GM21737 (cell line): ENCODE data around the gene CCDC178.
"Not testable (repeated sequence)": the region's sequence is repeated elsewhere in the genome, so short reads cannot be mapped to it uniquely, and the experiment has no call there.

ENCODE experiments used
- ATAC-seq: cut with Tn5 transposase; IDR thresholded peaks from one replicate; pipeline ENCODE4 v1.9.1; 2021; ENCODE audit warnings: mild to moderate bottlenecking, moderate library complexity; ENCODE audit not compliant: unreplicated experiment

Gene CCDC178

DNA sequence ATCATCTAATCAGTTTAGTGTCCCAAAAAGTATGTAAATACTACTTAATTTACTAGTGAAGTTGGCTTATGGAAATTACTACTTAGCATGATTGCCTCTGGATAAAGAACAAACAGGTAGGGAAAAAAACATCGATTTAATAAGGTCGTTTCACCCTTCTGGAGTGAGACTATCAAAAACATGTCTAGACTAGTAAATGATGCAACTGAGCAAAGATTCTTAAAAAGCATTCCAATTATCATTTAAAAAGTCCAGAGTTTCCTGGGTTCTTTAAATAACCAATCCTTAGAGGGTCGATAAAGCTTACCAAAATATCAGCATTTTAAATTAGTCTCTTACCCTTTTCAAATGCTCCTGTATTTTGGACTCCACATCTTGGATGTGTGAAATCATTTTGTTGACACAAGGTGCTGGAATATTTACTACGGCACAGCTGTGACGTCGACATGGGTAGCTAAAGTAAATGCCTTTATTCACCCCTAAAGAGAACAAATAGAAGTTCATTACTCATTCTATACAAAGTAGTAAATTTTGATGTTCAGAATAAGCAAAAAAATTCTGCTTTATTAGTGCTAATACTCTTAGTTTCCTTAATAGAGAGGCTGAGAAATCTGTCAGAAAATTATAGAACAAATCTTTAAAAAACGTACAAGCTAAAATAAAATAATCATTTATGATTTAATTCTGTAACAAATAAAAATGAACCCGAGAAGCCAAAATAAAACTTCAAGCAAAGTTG lies 70.6 kb downstream of the CCDC178 start:
- no peak for ATAC-seq

DNA sequence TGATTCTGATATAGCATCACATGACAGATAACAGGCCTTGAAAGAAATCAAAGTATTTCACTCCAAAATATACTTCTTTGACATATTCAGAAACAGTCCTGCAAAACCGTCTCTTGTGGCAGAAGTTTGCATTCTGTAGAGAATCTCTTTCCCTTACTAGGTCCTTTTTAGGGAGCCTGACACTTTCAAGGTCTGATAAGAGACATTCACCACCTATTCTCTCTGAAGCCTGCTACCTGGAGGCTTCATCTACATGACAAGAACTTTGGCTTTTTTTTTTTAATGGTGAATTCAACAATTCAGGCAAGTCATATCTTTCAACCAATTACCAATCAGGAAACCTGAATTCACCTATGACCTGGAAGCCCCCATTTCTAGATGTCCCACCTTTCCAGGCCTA lies 83.8 kb downstream of the CCDC178 start:
- ATAC-seq, result no peak

DNA sequence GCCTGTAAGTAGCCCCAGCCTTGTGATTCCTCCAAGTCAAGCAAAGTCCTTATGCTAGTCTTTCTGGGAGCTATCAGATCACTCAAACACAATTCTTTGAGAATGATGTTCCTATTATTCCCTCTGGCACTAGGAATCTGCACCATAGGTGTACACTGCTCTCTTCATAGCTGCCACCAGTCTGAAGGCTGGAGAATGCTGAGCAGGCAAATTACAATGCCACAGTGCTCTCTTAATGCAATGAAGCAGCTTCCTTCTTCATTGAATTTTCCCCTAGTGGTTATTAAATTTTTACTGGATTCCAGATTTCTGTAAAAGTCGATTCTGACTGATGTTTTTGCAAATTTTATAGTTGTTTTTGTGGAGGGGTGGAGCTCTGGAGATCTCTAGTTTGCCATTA lies 84.8 kb downstream of the CCDC178 start:
- ATAC-seq, result no peak

DNA sequence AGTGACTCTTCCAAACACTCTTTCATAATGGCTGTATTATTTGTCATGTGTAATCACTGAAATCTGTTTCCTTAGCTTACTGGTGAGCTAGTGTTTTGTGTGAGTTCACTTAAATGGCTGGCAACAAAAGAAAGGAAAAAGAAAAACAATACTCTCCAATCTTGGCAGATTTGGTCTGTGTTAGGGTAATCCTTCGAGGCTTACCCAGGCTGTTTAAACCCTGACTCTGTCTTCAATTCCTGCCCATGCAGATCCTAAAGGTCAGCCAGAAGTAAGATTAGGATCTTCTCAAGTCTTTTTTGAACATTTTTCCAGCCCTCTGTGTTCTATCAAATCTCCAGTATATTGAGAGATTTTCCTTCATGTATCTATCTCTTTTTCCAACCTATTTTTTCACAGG lies 85.3 kb downstream of the CCDC178 start:
- ATAC-seq, result no peak

DNA sequence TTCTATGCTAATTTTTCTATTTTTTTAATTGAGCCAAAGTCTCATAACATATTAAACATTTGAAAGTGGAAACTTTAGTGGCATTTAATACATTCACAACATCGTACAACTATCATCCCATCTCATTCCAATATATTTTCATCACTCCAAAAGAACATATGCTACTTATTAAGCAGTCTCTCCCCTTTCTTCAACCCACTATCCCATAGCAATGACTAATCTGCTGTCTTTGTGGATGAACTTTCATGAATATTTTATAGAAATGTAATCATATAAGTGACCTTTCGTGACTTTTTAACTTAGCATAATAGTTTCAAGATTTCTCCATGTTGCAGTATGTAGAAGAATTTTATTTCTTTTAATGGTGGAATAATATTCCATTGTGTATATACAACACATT lies 90.3 kb downstream of the CCDC178 start:
- ATAC-seq, result no peak

DNA sequence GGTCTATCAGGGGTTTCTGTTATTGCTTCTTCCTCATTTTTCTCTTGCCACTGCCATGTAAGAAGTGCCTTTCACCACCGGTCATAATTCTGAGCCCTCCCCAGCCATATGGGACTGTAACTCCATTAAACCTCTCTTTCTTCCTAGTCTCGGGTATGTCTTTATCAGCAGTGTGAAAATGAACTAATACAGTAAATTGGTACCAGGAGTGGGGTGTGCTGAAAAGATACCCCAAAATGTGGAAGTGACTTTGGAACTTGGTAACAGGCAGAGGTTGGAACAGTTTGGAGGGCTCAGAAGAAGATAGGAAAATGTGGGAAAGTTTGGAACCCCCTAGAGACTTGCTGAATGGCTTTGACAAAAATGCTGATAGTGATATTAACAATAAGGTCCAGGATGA lies 100.8 kb downstream of the CCDC178 start:
- ATAC-seq, result not testable (repeated sequence)

DNA sequence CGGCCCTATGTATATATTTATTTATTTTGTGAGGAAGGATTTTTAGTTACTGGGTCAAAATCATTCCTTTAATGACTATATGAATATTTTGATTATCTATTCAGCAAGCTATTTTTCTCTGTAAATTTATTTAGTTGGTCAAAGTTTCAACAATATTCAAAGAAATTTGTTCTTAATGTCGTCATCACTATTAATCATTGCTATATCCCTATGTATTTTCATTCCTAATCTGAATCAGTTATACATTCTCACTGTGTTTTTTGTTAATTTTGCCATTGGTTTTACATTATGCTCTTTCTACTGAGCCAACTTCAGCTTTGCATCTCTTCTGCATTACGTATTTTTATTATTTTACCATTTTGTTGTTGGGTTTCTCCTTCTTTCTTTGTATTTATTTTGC lies 105.7 kb downstream of the CCDC178 start:
- no peak for ATAC-seq

DNA sequence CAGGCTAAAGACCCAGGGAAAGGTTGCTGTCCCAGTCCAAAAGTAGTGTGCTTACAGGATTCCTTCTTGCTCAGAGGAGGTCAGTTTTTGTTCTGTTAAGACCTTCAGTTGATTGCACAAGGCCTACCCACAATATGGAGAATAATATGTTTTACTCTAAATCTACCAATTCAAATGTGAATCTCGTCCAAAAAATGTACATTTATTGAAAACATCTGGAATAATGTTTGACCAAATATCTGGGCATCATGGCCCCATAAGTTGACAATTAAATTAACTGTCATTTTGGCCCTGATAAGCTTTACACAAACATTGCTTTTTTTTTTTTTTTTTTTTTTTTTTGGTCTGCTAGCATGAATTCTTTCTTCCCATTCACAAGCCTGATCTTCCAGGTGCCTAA lies 109.8 kb downstream of the CCDC178 start:
- ATAC-seq, result no peak

DNA sequence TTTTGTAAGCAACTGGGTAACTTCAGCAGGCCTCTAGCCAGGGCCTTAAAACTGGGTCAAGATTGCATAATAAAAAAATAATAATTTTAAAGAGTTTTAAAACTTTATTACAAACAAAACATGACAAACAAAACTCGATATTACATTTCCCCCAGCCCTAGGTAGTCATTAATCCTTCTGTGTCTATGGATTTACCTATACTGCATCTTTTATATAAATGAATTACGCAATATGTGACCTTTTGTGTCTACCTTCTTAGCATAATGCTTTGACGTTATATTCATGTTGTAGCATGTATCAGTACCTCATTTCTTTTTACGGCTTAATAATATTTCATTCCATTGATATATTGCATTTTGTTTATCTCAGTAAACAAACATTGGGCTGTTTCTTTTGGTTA lies 113.5 kb downstream of the CCDC178 start:
- ATAC-seq, result no peak

DNA sequence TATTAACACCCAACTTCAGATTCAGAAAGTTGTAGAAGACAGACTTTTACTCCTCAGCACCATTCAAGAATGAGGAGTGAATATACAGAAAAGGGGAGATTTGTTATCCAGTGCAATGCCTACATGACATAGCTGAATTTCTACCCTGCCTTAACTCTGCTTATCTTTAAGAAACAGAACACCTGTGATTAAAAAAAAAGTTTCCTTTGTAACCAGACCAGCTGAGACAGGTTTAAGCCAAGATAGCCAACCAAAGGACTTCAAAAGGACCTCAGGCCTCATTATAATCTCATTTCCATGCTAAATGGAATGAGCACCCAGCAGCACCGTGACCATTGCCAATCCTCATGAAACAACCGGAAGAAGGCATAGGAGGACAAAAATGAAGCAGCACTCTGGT lies 122.9 kb downstream of the CCDC178 start:
- ATAC-seq, result no peak

DNA sequence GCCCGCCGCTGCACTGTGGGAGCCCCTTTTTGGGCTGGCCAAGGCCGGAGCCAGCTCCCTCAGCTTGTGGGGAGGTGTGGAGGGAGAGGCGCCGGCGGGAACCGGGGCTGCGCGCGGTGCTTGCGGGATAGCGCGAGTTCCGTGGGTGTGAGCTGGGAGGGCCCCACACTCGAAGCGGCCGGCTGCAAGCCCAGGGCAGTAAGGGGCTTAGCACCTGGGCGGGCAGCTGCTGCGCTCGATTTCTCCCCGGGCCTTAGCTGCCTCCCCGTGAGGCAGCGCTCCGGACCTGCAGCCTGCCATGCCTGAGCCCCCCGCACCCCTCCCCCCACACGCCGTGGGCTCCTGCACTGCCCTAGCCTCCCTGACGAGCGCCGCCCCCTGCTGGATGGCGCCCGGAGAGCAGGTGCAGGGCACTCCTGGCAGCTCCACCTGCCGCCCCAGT lies 124.4 kb downstream of the CCDC178 start:
- ATAC-seq, result no peak

DNA sequence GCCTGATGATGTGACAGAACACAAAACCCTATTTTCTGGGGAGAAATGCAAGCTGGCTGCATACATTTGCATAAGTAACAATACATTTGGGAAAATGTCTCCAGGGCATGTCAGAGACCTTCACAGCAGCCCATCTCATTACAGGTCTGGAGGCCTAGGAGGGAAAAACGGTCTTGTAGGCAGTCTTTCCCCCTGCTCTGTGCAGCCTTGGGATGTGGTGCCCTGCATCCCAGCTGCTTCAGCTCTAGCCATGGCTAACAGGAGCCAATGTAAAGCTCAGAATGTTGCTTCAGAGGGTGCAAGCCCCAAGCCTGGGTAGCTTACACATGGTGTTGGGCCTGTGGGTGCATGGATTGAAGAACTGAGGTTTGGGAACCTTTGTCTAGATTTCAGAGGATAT lies 133.0 kb downstream of the CCDC178 start:
- ATAC-seq, result no peak

DNA sequence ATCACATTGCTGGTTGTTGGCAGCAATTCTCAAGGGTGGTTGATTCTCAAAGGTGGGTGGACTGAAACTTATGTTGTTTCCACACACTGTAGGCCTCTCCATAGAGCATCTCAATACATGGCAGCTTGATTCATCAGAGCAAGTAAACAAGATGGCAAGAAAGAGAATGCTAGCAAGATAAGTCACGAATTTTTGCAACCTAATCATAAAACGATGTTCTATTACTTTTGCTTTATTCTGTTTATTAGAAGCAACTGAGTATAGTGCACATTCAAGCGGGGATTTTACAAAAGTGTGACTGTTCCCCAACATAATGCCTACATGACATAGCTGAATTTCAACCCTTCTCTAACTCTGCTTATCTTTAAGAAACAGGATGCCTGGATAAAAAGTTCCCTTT lies 136.2 kb downstream of the CCDC178 start:
- no peak for ATAC-seq

DNA sequence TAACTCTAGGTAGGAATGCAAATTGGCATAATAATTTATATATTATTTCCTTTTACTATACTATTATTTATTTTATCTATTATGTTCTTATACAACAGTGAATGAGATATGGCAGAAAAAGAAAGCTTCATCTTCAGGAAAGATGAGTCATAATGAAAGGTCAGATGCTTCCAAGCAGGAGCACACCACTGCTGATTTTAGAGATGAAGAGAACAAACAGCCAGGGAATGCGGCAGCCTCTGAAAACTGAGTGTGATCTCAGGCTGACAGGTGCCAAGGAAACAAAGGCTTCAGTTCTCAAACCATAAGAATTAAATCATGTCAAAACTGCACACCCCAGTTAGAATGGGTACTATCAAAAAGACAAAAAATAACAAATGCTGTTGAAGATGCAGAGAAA lies 149.0 kb downstream of the CCDC178 start:
- ATAC-seq, result no peak

DNA sequence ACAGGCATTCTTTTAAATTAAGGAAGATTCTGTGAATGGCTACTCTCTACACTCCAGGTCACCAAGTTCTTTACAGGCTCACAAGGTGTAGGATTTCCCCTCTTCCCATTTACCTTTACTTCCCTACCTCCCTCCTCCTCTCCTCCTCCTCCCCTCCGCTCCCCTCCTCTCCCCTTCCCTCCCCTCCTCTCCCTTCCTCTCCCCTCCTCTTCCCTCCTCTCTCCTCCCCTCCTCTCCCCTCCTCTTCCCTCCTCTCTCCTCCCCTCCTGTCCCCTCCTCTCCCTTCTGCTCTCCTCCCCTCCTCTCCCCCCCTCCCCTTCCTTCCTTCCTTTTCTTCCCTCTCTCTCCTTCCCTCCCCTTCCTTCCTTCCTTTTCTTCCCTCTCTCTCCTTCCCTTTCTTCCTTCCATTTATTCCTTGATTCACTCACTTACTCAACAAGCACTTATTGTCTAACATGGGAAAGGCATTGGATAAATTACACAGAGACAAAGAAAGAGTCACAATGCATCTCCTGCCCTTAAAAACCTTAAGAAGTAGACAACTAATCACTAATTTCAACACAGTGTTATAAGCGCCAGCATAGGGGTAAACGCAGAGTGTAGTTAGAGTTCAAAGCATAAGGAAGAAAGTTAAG lies 152.3 kb downstream of the CCDC178 start:
- no peak for ATAC-seq

DNA sequence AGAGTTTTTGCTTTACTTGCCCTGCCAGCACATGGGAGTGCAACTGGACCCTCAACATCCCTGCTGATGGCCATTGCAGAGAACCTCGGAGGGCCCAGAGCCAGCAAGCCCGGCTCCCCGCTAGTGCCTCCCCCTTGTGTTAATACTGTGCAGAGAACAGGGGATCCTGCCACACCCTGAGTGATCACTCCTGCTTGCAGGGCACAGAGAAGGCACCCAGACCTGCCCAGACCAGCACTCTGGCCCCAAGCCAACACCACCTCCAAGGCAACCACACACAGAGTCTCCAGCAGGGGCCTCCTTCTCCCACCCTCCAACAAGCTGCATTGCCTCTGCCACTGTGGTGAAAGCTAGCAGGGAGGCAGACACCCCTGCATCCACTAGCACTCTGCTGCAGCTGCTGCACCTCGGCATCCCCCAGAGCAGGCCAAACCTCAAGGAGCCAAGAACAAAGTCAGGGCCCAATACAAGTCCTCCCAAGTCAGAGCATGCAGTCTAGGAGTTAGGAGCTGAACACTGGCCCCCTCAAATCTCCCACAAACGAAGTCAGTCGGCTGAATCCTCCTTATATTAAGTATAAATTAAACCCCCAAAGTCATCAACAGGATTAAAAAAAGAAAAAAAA lies 157.7 kb downstream of the CCDC178 start:
- ATAC-seq, result no peak

DNA sequence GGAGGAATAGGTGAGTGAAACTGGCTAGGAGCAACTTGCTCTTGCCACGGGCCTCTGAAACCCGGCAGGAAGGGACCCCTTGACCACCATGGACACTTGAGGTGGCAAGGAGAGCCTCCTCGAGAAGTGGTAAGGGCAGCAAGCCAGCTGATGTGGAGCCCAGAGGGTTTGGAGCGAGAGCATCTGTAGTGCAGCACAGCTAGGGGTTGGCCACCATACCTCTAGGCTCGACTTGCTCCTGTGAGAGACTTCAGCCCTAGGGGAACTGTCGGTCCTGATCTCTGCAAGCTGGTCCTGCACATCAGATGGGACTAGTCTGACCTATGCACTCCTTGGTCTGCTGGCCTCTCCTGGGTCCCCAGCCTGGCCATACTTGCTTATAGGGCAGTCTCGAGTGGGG lies 158.4 kb downstream of the CCDC178 start:
- no peak for ATAC-seq

DNA sequence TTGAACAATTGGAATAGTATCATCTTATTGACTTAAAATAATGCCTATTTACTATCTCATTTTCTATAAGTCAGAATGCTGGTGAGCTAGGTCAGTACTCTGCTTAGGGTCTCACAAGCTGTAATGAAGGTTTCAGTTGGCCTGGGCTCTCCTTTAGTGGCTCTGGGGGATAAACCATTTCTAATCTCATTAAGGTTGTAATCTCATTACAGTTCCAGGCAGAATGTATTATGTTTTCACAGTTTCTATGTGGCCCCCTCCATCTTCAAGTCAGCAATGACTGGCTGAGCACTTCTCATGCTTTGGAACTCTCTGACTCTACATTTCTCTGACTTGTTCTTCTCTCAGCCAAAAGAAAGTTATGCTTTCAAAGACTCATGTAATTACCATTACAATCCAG lies 163.1 kb downstream of the CCDC178 start:
- ATAC-seq, result no peak

DNA sequence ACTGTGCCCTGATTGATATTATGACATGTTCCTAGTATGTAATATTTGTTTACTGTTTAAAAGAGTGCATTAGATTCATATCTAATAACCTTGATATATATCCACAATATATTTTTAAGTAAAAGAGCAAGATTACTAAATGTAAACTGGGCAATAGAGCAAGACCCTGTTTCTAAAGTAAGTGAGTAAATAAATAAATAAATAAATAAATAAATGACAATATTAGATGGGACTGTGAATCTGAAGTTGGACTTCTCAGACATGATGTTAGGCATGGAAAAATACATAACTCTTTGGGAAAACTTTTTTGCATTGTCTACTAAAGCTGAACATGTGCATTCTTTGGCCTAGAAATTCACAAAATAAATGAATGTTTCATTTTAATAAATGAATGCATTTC lies 164.7 kb downstream of the CCDC178 start:
- no peak for ATAC-seq

DNA sequence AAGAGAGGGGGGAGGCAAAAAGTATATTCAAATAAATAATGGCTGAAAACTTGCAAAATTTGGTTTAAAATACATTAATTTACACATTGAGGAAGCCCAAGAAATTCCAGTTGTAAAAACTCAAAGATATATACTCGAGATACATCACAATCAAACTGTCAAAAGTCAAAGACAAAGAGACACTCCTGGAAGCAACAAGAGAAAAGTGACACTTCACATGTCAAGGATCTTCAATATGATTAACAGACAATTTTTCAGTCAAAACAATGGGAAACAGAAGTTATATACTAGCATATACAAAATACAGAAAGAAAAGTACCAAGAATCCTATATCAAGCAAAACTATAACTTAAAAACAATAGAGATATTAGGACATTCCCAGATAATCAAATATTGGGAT lies 170.2 kb downstream of the CCDC178 start:
- no peak for ATAC-seq

DNA sequence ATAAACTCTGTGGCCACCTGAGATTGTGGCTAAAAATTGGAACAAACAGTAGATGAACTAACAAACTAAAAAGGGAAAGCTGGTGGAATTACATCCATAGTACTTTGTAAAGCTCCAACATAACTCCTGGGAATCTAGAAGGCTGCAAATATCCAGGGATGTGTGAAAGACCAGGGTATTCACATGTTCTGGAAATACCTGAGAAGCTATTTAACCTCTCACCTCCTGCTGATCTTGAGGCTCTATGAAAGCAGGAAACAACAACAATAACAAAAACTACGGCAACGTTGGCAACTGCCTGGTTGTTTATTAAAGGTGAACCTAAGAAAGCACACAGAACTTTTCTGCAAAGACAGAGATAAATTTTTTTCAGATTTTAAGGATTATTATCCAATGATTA lies 171.3 kb downstream of the CCDC178 start:
- no peak for ATAC-seq

DNA sequence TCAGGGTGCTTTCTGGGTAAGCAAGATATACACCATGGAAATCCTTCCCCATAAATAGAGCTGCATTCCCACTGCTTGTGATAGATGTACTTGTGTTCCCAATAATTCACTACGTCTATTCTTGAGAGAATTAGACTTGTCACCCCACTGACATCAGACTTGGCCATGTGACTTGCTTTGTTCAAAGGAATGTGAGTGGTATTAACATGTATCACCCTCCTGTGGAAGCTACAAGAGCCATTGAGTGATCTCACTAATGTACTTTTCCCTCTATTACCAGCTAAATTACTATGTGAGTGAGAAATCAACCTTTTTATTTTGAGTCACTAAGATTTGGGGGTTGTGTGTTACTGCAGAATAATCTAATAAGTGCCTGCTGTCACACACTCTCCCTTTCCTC lies 176.0 kb downstream of the CCDC178 start:
- no peak for ATAC-seq
